Stimulated activated CD8-positive, alpha-beta memory T cell treated with anti-CD3 and anti-CD28 coated beads, Interleukin-7, amount 100 ng/mL, for 48 hours (primary cell): ENCODE data around the gene GPA33.
"Not testable (repeated sequence)": the region's sequence is repeated elsewhere in the genome, so short reads cannot be mapped to it uniquely, and the experiment has no call there.

Source experiments
- DNase-seq, 2 donors: peaks; one replicate each; pipeline ENCODE4 v3.0.0-alpha.2; 2020; ENCODE audit warnings: low read depth in 1 of 2; ENCODE audit errors: extremely low read depth in 1 of 2

The GPA33 gene

GRCh38 chr1:167059045-167059808 is 30.9 kb downstream of the GPA33 start:
- peak; percentile 33 to 44 for DNase-seq

- DNase-seq: no peak
Measured at GRCh38 chr1:167057241-167057688, 32.9 kb downstream of the GPA33 start.

- DNase-seq: no peak
Measured at GRCh38 chr1:167056529-167057231, 33.5 kb downstream of the GPA33 start.

- no peak for DNase-seq
Measured at GRCh38 chr1:167054946-167055630, 35.1 kb downstream of the GPA33 start.

GRCh38 chr1:167054531-167054930 is 35.6 kb downstream of the GPA33 start:
- DNase-seq: no peak

- DNase-seq: no peak
Measured at GRCh38 chr1:167052389-167052788, 37.8 kb downstream of the GPA33 start.

GRCh38 chr1:167051907-167052306 is 38.3 kb downstream of the GPA33 start:
- no peak for DNase-seq

- DNase-seq: peak; percentile 35 to 68
Measured at GRCh38 chr1:167043752-167044488, 46.3 kb downstream of the GPA33 start.

- DNase-seq: no peak
Measured at GRCh38 chr1:167033646-167034045, 56.5 kb downstream of the GPA33 start.

GRCh38 chr1:167029553-167029952 is 60.6 kb downstream of the GPA33 start:
- not testable (repeated sequence) for DNase-seq

- DNase-seq: no peak
Measured at GRCh38 chr1:167022384-167022783, 67.8 kb downstream of the GPA33 start.

GRCh38 chr1:167016100-167016750 is 74.0 kb downstream of the GPA33 start:
- no peak for DNase-seq

GRCh38 chr1:167013108-167013929 is 76.9 kb downstream of the GPA33 start:
- no peak for DNase-seq

GRCh38 chr1:167012570-167012969 is 77.6 kb downstream of the GPA33 start:
- DNase-seq: no peak

GRCh38 chr1:167011560-167012191 is 78.5 kb downstream of the GPA33 start:
- DNase-seq: no peak

GRCh38 chr1:167003711-167004110 is 86.5 kb downstream of the GPA33 start:
- no peak for DNase-seq
